ENCODE results near the gene SSBP4. TPM values are rescaled to one million over a fixed set of nuclear protein-coding genes. Genes with fewer than 3 reads are reported as not detected.

SSBP4 gene
- total and polyA plus RNA-seq, 5 experiments from 2014 or later = 41.3 to 78.8 (median 48.1) TPM

DNA sequence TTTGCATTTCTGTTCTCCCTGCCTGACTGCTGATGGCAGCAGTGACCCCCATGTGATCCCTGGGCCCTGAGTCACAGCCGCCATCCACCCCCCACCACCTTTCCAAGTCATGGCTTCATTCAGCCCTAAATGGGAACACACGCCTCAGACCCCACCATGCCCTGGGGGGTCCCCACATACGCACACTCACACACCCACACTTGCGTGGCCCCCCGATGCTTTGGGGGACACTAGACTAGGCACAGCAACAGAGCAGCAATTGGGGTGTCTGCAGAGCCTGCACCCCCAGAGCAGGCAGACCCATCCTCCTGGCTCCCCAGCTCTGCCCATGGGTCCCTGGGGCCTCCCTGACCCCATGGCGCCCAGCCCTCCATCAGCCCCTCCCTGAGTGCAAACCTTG is 24.2 kb downstream of the SSBP4 start:
- Mint-ChIP-seq H3K36me3 (peaks cover 0 to 35% (median 4%) of the 10 kb centered on the region in 3 donors), H3K27me3 (no peaks in the 10 kb centered on the region), H3K27ac (peak overlapping the region in 1 of 10 donors; percentile 55), H3K9me3 (peaks cover 0 to 2% (median 0%) of the 10 kb centered on the region in 9 donors), H3K4me3 (no peak overlapping the region), H3K4me1 (peaks cover 15 to 37% (median 29%) of the 10 kb centered on the region in 4 donors)
- no peak for ATAC-seq
- no peak for DNase-seq
- POLR2A ChIA-PET = interaction anchor here (1.4 kb wide), 1 partner anchor 11 kb away, joined by 3 read pairs; no protein-coding TSS in a partner anchor

DNA sequence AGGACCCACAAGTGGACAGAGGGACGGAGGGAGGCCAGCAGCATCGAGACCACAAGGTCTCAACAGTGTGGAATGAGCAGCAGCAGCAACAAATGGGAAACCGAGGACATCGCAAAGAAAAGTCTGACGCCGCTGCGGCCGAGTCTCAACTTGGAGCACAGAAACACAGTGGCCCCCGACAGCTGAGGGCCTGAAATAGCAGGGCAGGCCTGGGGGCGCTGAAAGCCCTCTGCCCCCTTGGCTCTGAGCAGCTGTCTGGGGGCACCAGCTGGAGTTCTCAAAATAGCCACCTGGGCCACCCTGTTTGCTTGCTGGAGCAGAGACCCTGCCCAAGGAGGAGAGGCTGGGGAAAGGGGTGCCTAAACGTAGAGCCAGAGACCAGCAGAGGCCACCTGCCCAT is 24.6 kb downstream of the SSBP4 start:
- no peak for DNase-seq
- Mint-ChIP-seq H3K36me3 (peaks cover 0 to 39% (median 4%) of the 10 kb centered on the region in 3 donors), H3K4me1 (peaks cover 15 to 33% (median 28%) of the 10 kb centered on the region in 4 donors), H3K9me3 (peaks cover 0 to 2% (median 0%) of the 10 kb centered on the region in 9 donors), H3K27me3 (no peaks in the 10 kb centered on the region), H3K4me3 (no peak overlapping the region), H3K27ac (no peak overlapping the region)
- POLR2A ChIA-PET = interaction anchor here (1.4 kb wide), 1 partner anchor 12 kb away, joined by 3 read pairs; no protein-coding TSS in a partner anchor
- ATAC-seq = no peak

DNA sequence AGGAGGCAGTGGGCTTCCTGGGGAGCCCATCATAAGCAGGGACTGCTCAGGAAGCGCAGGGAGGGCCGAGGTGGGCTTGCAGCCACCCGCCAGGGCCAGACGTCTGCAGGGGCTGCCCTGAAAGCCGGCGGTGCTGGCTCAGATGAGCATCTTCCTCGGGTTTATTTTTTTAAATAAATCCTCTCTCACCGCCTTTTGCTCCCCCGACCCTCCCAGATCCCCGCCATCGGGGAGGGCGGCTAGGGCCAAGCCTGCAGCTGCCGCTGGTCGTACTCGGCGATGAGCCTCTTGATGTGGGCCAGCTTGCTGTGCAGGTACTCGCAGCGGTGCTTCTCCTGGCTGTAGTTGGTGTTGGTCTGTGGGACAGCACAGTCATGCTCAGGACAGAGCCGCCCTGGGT is 25.3 kb downstream of the SSBP4 start:
- POLR2A ChIA-PET = interaction anchor here (0.9 to 1.1 kb wide), 2 partner anchors 10 to 144 kb away, joined by 3 to 4 read pairs; partner anchors contain the start of gene REX1BD
- ATAC-seq = no peak
- no peaks in the 10 kb centered on the region for H3K27me3 Mint-ChIP-seq
- H3K4me3 Mint-ChIP-seq = no peak overlapping the region
- H3K36me3 Mint-ChIP-seq = peaks cover 0 to 43% (median 4%) of the 10 kb centered on the region in 3 donors
- H3K9me3 Mint-ChIP-seq = peaks cover 0 to 2% (median 0%) of the 10 kb centered on the region in 9 donors
- H3K27ac Mint-ChIP-seq = peak overlapping the region in 1 of 10 donors; percentile 27
- no peak for DNase-seq
- H3K4me1 Mint-ChIP-seq = peaks cover 11 to 30% (median 25%) of the 10 kb centered on the region in 4 donors

DNA sequence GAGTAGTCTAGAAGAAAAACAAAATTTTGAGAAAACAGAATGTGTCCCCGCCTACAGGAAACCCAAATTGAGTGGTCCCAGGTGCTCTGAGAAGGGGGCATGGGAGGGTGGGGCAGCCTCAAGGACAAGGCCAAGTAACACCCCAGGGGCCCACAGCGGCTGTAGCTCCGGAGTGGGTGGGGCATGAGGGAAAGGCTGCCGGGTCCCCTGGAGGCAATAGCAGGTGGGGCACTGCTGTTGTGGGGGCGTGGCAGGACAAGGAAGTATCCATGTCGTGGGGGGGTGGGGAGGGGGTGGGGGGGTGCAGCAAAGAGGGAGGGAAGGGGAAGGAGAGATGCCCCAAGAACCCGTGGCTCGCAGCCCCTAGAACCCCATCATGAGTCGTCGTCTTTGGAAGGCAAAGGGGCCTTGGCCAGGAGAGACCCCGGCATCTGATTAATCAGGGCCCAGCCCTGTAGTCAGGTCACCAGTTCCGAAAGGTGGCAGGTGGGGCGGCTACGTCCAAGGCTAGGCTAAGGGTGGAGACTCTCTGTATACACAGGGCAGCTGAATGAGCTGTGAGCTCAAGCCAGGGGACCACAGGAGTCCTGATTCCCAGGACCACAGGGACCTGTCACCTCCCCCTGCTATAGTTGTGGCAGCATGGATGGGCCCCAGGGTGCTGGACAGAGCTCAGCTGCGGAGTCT is 26.2 kb downstream of the SSBP4 start:
- Mint-ChIP-seq H3K27ac (no peak overlapping the region), H3K36me3 (peaks cover 0 to 48% (median 4%) of the 10 kb centered on the region in 3 donors), H3K27me3 (no peaks in the 10 kb centered on the region), H3K4me3 (no peak overlapping the region), H3K9me3 (peaks cover 0 to 2% (median 0%) of the 10 kb centered on the region in 9 donors), H3K4me1 (peaks cover 11 to 27% (median 20%) of the 10 kb centered on the region in 4 donors)
- POLR2A ChIA-PET = interaction anchor here (0.9 to 1.1 kb wide), 2 partner anchors 10 to 143 kb away, joined by 3 to 4 read pairs; partner anchors contain the start of gene REX1BD
- DNase-seq (no peak), ATAC-seq (no peak)

DNA sequence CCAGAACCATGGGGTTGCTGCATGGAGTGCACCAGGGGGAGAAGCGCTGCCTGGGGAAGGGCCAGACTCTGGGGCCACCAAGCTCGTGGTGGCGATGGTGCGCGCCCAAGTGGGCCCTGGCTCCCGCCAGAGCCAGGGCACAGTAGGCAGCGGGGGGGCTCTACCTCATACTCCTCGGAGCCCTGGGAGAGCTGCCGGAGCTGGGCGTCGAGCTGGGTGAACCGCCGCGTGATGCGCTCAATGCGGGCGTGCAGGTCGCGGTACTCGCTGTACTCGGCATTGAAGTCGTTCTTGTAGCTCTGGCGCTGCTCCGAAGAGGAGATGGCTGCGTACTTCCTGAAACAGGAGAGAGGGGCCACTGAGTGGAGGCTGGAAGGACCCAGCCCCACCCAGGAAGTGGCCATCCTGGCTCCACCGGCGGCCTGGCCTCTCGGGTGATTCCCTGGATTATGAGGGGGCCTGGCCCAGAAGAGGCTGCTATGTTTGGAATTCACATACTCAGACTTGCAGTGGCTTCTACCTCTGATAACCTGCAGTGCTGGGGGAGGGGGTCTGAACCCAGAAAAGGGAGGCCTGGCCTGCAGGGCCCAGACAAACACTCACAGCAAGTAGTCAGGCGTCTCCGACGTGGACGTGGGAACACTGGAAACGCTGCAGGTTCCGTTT is 27.1 kb downstream of the SSBP4 start:
- Mint-ChIP-seq H3K9me3 (peaks cover 0 to 2% (median 0%) of the 10 kb centered on the region in 9 donors), H3K27ac (no peak overlapping the region), H3K4me1 (peaks cover 13 to 26% (median 18%) of the 10 kb centered on the region in 4 donors), H3K36me3 (peaks cover 0 to 51% (median 6%) of the 10 kb centered on the region in 3 donors), H3K27me3 (no peaks in the 10 kb centered on the region), H3K4me3 (no peak overlapping the region)
- DNase-seq = no peak
- ATAC-seq = no peak
- POLR2A ChIA-PET = no interaction called here

DNA sequence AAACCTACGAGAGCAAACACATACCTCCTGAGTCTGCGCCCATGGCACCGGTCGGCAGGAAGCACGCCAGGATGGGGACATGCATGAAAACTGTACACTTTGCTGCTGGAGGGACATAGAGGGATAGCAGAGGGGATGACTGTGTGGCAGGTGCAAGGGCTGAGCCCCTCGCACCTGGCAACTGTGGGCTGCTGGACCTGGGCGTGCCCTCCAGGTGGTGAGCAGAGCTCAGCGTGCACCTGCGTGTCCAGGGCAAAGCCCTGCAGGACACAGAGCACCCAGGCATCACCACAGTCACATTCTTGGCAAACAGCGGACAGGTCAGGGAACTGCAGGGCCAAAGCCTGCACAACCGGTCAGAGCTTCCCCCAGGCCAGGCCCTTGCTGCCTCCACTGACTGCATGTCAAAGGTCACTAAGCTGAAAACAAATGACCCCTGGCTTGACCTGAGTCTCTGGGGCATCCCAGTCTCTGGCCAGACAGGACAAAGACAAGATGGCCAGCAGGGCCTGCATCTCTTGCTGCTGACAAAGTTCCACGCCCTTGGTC is 27.7 kb downstream of the SSBP4 start:
- peaks cover 12 to 20% (median 15%) of the 10 kb centered on the region in 4 donors for H3K4me1 Mint-ChIP-seq
- ATAC-seq (no peak), DNase-seq (no peak)
- peaks cover 0 to 51% (median 6%) of the 10 kb centered on the region in 3 donors for H3K36me3 Mint-ChIP-seq
- no peaks in the 10 kb centered on the region for H3K27me3 Mint-ChIP-seq
- peaks cover 0 to 2% (median 0%) of the 10 kb centered on the region in 9 donors for H3K9me3 Mint-ChIP-seq
- no peak overlapping the region for H3K4me3 Mint-ChIP-seq
- POLR2A ChIA-PET = no interaction called here
- no peak overlapping the region for H3K27ac Mint-ChIP-seq

DNA sequence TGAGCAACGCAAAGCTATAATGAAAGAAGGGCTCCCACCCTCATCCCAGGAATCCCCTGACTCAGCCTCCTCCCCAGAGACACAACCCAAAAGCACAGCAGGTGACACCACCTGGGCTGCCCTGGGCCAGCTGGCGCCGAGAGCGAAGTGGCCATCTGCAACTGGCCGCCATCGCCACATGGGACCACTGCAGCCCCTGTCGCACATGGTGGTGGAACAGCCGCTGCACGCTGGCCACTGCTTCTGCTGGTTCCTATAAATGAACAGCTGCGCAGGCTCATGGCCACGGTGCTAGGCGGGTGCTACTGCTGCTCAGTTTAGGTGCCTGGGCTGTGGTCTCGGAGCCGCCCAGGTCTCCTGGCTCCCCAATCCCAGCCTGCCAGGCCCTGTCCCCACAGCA is 30.4 kb downstream of the SSBP4 start:
- Mint-ChIP-seq H3K9me3 (no peaks in the 10 kb centered on the region), H3K27ac (no peak overlapping the region), H3K27me3 (no peaks in the 10 kb centered on the region), H3K4me1 (peaks cover 3 to 10% (median 6%) of the 10 kb centered on the region in 4 donors), H3K36me3 (peaks cover 0 to 55% (median 6%) of the 10 kb centered on the region in 3 donors), H3K4me3 (no peak overlapping the region)
- DNase-seq (no peak), ATAC-seq (no peak)
- POLR2A ChIA-PET = interaction anchor here (1.3 kb wide), 1 partner anchor 31 kb away, joined by 3 read pairs; no protein-coding TSS in a partner anchor

DNA sequence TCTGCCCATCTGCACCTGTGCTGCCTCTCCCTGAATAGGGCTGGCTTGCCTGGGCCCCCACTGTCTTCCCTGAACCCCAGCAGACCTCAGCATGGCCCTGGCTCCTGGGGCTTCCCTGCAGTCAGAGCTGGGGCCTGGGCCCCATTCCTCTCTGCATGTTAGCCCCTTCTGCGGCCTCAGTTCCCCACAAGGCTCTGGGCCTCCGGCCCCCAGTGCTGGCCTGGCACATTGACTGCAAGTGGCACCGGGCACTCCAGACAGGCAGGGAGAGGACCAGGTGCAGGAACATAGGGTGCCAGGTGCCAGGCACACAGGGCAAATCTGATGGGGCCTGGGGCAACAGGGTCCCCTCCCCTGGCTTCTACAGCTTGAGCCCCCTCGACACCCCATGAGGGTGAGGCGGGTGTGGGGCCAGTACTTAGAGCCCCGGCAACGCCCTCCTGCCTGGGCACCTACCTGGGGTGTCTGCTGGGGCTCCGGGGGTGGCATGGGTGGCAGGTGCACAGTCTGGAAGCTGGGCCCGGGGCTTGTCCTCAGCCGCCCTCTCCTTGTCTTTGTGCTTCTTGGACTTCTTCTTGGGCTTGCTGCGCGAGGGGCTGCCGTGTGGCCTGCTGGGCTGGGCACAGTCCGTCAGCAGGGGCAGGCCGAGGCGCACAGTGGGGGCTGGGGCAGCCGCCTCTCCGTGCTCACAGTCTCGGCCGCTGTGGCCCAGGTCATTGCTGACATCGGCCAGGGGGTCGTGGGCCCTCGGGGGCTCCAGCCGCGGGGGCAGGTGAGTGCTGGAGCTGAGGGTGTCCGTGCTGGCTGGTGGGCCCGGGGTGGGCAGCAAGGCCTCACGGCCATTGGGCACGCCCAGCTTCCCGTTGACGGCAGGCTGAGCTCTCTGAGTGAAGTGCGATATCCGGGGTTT is 31.1 kb downstream of the SSBP4 start:
- no peak overlapping the region for H3K4me3 Mint-ChIP-seq
- H3K9me3 Mint-ChIP-seq = no peaks in the 10 kb centered on the region
- peak overlapping the region in 1 of 10 donors; percentile 44 for H3K27ac Mint-ChIP-seq
- no peaks in the 10 kb centered on the region for H3K27me3 Mint-ChIP-seq
- POLR2A ChIA-PET = interaction anchor here (0.6 to 1.4 kb wide), 3 partner anchors 12 to 227 kb away, joined by 3 to 4 read pairs (median 3); no protein-coding TSS in a partner anchor
- H3K4me1 Mint-ChIP-seq = peaks cover 3 to 10% (median 6%) of the 10 kb centered on the region in 4 donors
- DNase-seq = no peak
- H3K36me3 Mint-ChIP-seq = peaks cover 0 to 54% (median 6%) of the 10 kb centered on the region in 3 donors
- ATAC-seq = no peak

DNA sequence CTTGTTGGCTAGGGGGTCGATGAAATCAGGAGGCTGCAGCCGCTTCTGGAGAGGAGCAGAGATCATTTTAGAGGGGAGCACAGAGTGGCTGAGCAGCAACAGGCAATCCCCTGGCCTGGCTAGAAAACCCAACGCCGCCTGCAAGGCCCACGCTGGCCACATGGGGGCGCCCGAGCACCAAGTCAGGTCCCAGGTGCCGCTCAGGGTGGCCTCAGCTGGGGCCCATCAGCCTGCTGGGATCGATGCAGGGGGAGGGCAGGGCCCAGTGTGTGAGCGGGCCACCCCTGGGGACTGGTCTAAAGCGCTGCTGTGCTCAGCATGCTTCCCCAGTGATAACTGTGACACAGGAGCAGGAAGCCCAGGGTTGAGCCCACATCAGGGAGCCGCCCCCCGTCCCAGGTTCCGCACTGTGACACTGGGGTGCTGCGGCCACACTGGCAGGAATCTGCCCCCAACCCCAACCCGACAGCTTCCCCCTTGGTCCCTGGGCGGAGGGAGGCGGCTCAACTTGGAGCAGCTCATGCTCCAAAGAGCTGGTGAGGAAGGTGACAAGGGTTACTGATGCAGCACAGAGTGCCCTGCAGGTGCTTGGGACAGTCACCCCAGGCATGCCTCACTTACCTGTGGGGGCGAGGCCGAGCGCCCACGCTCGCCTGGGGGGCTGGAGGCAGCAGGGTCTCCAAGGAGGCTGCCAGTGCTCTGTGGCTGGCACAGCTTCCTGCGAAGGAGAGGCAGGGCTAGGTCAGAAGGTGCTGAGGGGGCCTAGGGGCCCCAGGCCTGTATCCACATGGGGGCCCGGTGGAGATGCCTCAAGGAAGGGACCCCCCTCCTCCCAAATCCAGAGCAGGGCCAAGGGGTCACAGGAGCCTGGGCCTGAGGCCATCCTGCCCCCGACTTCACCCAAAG is 32.0 kb downstream of the SSBP4 start:
- POLR2A ChIA-PET = interaction anchor here (0.6 to 1.4 kb wide), 3 partner anchors 13 to 228 kb away, joined by 3 to 4 read pairs (median 3); no protein-coding TSS in a partner anchor
- H3K27ac Mint-ChIP-seq = peak overlapping the region in 1 of 10 donors; percentile 44
- peaks cover 0 to 60% (median 9%) of the 10 kb centered on the region in 3 donors for H3K36me3 Mint-ChIP-seq
- H3K27me3 Mint-ChIP-seq = no peaks in the 10 kb centered on the region
- no peak overlapping the region for H3K4me3 Mint-ChIP-seq
- peak; percentile 70 to 93 (median 85) for DNase-seq
- ATAC-seq = peak; percentile 92 to 93
- H3K4me1 Mint-ChIP-seq = peaks cover 3 to 10% (median 6%) of the 10 kb centered on the region in 4 donors
- H3K9me3 Mint-ChIP-seq = no peaks in the 10 kb centered on the region

DNA sequence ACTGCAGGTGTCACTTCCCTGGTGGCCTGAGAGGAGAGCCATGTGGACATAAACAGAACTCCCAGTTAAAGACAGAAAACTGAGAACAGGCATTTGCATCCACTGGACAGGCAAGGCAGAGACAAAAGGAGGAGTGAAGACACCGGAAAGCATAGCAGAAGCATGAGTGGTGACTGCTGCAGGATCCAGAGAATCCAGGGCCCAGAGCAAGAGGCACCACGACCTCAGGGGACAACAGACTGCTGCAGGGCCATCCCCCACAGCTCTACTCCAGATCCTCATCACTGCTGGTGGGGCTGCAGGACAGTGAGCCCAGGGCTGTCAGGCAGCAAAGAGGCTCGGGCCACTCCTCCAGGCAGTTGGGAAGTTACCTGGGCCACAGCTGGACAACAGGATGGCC is 33.2 kb downstream of the SSBP4 start:
- peaks cover 0 to 60% (median 5%) of the 10 kb centered on the region in 3 donors for H3K36me3 Mint-ChIP-seq
- no peaks in the 10 kb centered on the region for H3K27me3 Mint-ChIP-seq
- H3K9me3 Mint-ChIP-seq = no peaks in the 10 kb centered on the region
- ATAC-seq = no peak
- H3K4me1 Mint-ChIP-seq = peaks cover 3 to 10% (median 6%) of the 10 kb centered on the region in 4 donors
- H3K27ac Mint-ChIP-seq = peak overlapping the region in 1 of 10 donors; percentile 27
- POLR2A ChIA-PET = no interaction called here
- no peak overlapping the region for H3K4me3 Mint-ChIP-seq
- DNase-seq = no peak
